K562 (cell line): ENCODE results near the gene GP1BB. TPM values are rescaled to one million over a fixed set of nuclear protein-coding genes. Genes with fewer than 3 reads are reported as not detected.

Experiments
- ATF2 ChIP-seq: sonication (generic); formaldehyde crosslinking; IDR thresholded peaks from 2 replicates; pipeline ENCODE4 v1.8.1; 2022; ENCODE audit warnings: missing genetic modification reagents
- CREM ChIP-seq: IDR thresholded peaks from 2 replicates; pipeline ENCODE4 v1.6.1; 2014; ENCODE audit warnings: antibody characterized with exemption, low read depth
- E2F4 ChIP-seq: sonication (generic); formaldehyde crosslinking; IDR thresholded peaks from 2 replicates; pipeline ENCODE4 v1.8.0; 2022; ENCODE audit warnings: mild to moderate bottlenecking, low read depth, missing genetic modification reagents
- ERF ChIP-seq: fragments of 450-650 bp; formaldehyde crosslinking; IDR thresholded peaks from 2 replicates; pipeline ENCODE4 v1.4.0; 2020; ENCODE audit warnings: mild to moderate bottlenecking, mixed read lengths
- GMEB1 ChIP-seq: fragments of 250-450 bp; sonication (Bioruptor Pico); IDR thresholded peaks from 2 replicates; pipeline ENCODE4 v1.4.0; 2020; ENCODE audit warnings: mild to moderate bottlenecking
- HCFC1 ChIP-seq: IDR thresholded peaks from 2 replicates; pipeline ENCODE4 v1.6.1; 2012; ENCODE audit warnings: low read depth, low read length, improper control_type of control experiment
- JUND ChIP-seq, 2 experiments: IDR thresholded peaks; 2 replicates in 1 of 2; 3 replicates in 1 of 2; pipeline ENCODE4 v1.6.1; 2011; ENCODE audit warnings: borderline replicate concordance in 2 of 2, low read depth in 2 of 2, low read length in 2 of 2, improper control_type of control experiment in 1 of 2, missing biosample characterization in 1 of 2, missing genetic modification characterization in 1 of 2, missing genetic modification reagents in 1 of 2
- KDM2B ChIP-seq: fragments of 250-450 bp; sonication (Bioruptor Pico); IDR thresholded peaks from 2 replicates; pipeline ENCODE4 v1.8.0; 2021; ENCODE audit warnings: mild to moderate bottlenecking, moderate library complexity
- KLF10 ChIP-seq: fragments of 250-450 bp; sonication (Bioruptor Pico); IDR thresholded peaks from 2 replicates; pipeline ENCODE4 v1.6.1; 2021; ENCODE audit warnings: matching md5 sums
- MCM5 ChIP-seq: fragments of 450-650 bp; IDR thresholded peaks from 2 replicates; pipeline ENCODE4 v1.6.1; 2016; ENCODE audit warnings: low read depth
- MXD1 ChIP-seq: fragments of 250-450 bp; sonication (Bioruptor Pico); IDR thresholded peaks from 2 replicates; pipeline ENCODE4 v1.8.0; 2021; ENCODE audit warnings: borderline replicate concordance, mild to moderate bottlenecking, moderate library complexity; ENCODE audit not compliant: poor library complexity, severe bottlenecking
- NONO ChIP-seq, 2 experiments: fragments of 200-400 bp in 1 of 2; fragments of 450-650 bp in 1 of 2; formaldehyde crosslinking in 1 of 2; IDR thresholded peaks; 2 replicates each; pipeline ENCODE4 v1.6.1; 2017; ENCODE audit warnings: low read depth in 2 of 2, mild to moderate bottlenecking in 2 of 2, moderate library complexity in 2 of 2, low read length in 1 of 2
- RBFOX2 ChIP-seq: fragments of 200-400 bp; formaldehyde crosslinking; IDR thresholded peaks from 2 replicates; pipeline ENCODE4 v1.6.1; 2017; ENCODE audit warnings: low read depth, mild to moderate bottlenecking, low read length, moderate library complexity
- ZBTB11 ChIP-seq, 3 experiments: fragments of 200-800 bp in 1 of 3; fragments of 250-450 bp in 1 of 3; fragments of 450-650 bp in 1 of 3; sonication (Bioruptor Pico) in 1 of 3; sonication (Bioruptor generic) in 1 of 3; formaldehyde crosslinking in 1 of 3; IDR thresholded peaks; 2 replicates each; pipeline versions ENCODE4 v1.6.1 to v1.8.0; 2016 to 2022; ENCODE audit warnings: mild to moderate bottlenecking in 2 of 3, missing genetic modification characterization in 2 of 3, missing compliant biosample characterization in 1 of 3, moderate library complexity in 1 of 3
- ZBTB34 ChIP-seq: fragments of 250-450 bp; sonication (Bioruptor Pico); IDR thresholded peaks from 2 replicates; pipeline ENCODE4 v1.8.0; 2021; ENCODE audit warnings: mild to moderate bottlenecking, moderate library complexity
- ZNF780A ChIP-seq: fragments of 250-450 bp; sonication (Bioruptor Pico); IDR thresholded peaks from 2 replicates; pipeline ENCODE4 v1.5.0; 2021; ENCODE audit warnings: mild to moderate bottlenecking
- polyA plus RNA-seq, 8 experiments: library from polyadenylated mRNA; depleted of rRNA in 4 of 8; stranded (reverse) in 5 of 8; unstranded in 3 of 8; fragments of >200 nt; fragmentation: Nextera tagmentation in 2 of 8; fragmentation: Illumina TruSeq in 1 of 8; extraction: Ambion mirVana in 2 of 8; extraction: Trizol in 1 of 8; gene quantifications; 2 replicates each; pipeline versions ENCODE4 v1.2.1 to v1.2.3, GENCODE V29; 2011 to 2014; ENCODE audit warnings: inconsistent platforms in 1 of 8, missing spikeins in 1 of 8
- total RNA-seq, 7 experiments: library from RNA; depleted of rRNA in 6 of 7; stranded (reverse); fragments of >200 nt in 6 of 7; fragmentation: Illumina TruSeq in 2 of 7; extraction: Trizol in 2 of 7; gene quantifications; 2 replicates each; pipeline versions ENCODE4 v1.2.1 to v1.2.3, GENCODE V29; 2011 to 2021; ENCODE audit warnings: low replicate concordance in 1 of 7

Gene GP1BB
- total and polyA plus RNA-seq, 9 of the 15 experiments (the other 6 are each of a cell fraction or from before 2014, with no cell fraction given), result 0.69 to 162 (median 2.8) TPM

GRCh38 chr22:19755722-19756287 is 32.5 kb downstream of the GP1BB start (continued):
- TF ChIP-seq GMEB1 (CRISPR knock-in tag) (no peak), CREM (no peak), RBFOX2 (no peak), ATF2 (CRISPR knock-in tag) (no peak), MXD1 (CRISPR knock-in tag) (no peak), E2F4 (CRISPR knock-in tag) (no peak), KLF10 (CRISPR knock-in tag) (no peak), MCM5 (no peak), ZNF780A (CRISPR knock-in tag) (no peak), ZBTB34 (CRISPR knock-in tag) (no peak), ZBTB11 (CRISPR knock-in tag; IDR thresholded peaks at IDR 0.05) (0 out of 6 replicates have a peak, but pooled peaks of 1 of the 3 experiments have one; percentile 23), HCFC1 (no peak), ERF (CRISPR knock-in tag) (no peak), JUND (IDR thresholded peaks at IDR 0.05; ENCODE audit: borderline replicate concordance, low read depth, low read length) (no peak), JUND (tag; IDR thresholded peaks at IDR 0.05; ENCODE audit: borderline replicate concordance, low read depth, low read length) (no peak), KDM2B (CRISPR knock-in tag) (no peak), NONO (IDR thresholded peaks at IDR 0.05; ENCODE audit: low read depth in 2 of 2, low read length in 1 of 2) (no peak)
